Panc1 (cell line): ENCODE data around the gene MYO5B.
"Not testable (repeated sequence)": the region's sequence is repeated elsewhere in the genome, so short reads cannot be mapped to it uniquely, and the experiment has no call there.

Experiments
- CTCF ChIP-seq: fragments of 450-650 bp; IDR thresholded peaks from 2 replicates; pipeline ENCODE4 v1.5.1; 2017; ENCODE audit warnings: mild to moderate bottlenecking
- TF ChIP-seq, protein P1 (sequence below), 2 experiments: IDR thresholded peaks; 2 replicates each; pipeline ENCODE4 v1.6.1; 2011 to 2012; ENCODE audit warnings: low read depth in 2 of 2, control low read depth in 1 of 2, low read length in 1 of 2, mild to moderate bottlenecking in 1 of 2, moderate library complexity in 1 of 2; ENCODE audit not compliant: insufficient read depth in 1 of 2

- not testable (repeated sequence) for TF ChIP-seq CTCF
- TF ChIP-seq, protein P1, sequence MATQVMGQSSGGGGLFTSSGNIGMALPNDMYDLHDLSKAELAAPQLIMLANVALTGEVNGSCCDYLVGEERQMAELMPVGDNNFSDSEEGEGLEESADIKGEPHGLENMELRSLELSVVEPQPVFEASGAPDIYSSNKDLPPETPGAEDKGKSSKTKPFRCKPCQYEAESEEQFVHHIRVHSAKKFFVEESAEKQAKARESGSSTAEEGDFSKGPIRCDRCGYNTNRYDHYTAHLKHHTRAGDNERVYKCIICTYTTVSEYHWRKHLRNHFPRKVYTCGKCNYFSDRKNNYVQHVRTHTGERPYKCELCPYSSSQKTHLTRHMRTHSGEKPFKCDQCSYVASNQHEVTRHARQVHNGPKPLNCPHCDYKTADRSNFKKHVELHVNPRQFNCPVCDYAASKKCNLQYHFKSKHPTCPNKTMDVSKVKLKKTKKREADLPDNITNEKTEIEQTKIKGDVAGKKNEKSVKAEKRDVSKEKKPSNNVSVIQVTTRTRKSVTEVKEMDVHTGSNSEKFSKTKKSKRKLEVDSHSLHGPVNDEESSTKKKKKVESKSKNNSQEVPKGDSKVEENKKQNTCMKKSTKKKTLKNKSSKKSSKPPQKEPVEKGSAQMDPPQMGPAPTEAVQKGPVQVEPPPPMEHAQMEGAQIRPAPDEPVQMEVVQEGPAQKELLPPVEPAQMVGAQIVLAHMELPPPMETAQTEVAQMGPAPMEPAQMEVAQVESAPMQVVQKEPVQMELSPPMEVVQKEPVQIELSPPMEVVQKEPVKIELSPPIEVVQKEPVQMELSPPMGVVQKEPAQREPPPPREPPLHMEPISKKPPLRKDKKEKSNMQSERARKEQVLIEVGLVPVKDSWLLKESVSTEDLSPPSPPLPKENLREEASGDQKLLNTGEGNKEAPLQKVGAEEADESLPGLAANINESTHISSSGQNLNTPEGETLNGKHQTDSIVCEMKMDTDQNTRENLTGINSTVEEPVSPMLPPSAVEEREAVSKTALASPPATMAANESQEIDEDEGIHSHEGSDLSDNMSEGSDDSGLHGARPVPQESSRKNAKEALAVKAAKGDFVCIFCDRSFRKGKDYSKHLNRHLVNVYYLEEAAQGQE (IDR thresholded peaks at IDR 0.05; ENCODE audit: insufficient read depth in 1 of 2, low read depth in 2 of 2, low read length in 1 of 2) = not testable (repeated sequence)
Measured at GRCh38 chr18:49889552-49889951, 305.4 kb downstream of the MYO5B start.
